Cardiac fibroblast (primary cell): Measurements from ENCODE around the gene PARD6G.

Experiments
- DNase-seq, 2 donors: peaks; one replicate each; pipeline versions ENCODE4 v3.0.0 to v3.0.0-alpha.2; 2010; ENCODE audit warnings: low read depth in 2 of 2
- H3K4me3 ChIP-seq, 2 donors: replicated peaks in 1 of 2; 1 replicate in 1 of 2; 2 replicates in 1 of 2; pipeline ENCODE4 v1.5.1; 2011; ENCODE audit warnings: low read depth in 2 of 2, low read length in 2 of 2, mild to moderate bottlenecking in 2 of 2, moderate library complexity in 1 of 2
- TF ChIP-seq, protein P1 (sequence below): IDR thresholded peaks from one replicate; pipeline ENCODE4 v1.5.1; 2011; ENCODE audit warnings: low read depth, mild to moderate bottlenecking, low read length, inconsistent platforms

PARD6G gene

DNA sequence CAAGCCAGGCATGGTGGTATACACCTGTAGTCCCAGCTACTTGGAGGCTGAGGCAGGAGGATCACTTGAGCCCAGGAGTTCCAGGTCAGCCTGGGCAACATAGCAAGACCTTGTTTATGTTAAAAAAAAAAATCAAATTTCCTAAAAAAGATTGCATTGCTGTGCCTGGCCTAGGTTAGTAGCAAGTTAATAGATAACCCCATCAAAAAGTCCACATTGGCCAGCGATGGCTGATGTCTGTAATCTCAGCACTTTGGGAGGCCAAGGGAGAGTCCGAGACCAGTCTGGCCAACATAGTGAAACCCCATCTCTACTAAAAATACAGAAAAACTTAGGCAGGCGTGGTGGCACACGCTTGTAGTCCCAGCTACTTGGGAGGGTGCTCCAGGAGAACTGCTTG, 38.7 kb downstream of the PARD6G start:
- no peak for DNase-seq
- no peak overlapping the region for H3K4me3 ChIP-seq
- TF ChIP-seq, protein P1, sequence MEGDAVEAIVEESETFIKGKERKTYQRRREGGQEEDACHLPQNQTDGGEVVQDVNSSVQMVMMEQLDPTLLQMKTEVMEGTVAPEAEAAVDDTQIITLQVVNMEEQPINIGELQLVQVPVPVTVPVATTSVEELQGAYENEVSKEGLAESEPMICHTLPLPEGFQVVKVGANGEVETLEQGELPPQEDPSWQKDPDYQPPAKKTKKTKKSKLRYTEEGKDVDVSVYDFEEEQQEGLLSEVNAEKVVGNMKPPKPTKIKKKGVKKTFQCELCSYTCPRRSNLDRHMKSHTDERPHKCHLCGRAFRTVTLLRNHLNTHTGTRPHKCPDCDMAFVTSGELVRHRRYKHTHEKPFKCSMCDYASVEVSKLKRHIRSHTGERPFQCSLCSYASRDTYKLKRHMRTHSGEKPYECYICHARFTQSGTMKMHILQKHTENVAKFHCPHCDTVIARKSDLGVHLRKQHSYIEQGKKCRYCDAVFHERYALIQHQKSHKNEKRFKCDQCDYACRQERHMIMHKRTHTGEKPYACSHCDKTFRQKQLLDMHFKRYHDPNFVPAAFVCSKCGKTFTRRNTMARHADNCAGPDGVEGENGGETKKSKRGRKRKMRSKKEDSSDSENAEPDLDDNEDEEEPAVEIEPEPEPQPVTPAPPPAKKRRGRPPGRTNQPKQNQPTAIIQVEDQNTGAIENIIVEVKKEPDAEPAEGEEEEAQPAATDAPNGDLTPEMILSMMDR, result no peak

DNA sequence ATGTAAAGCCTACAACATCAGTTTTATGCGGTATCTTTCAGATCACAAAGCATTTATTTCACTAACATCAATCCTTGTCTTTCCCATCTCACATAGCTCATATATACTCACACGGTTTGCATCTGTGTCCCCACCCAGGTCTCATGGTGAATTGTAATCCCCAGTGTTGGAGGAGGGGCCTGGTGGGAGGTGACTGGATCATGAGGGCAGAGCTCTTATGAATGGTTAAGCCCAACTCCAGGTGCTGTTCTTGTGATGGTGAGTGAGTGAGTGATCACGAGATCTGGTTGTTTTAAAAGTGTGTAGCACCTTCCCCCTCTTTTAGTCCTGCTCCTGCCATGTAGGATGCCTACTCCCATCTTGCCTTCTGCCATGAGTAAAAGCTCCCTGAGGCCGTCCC, 42.0 kb downstream of the PARD6G start:
- TF ChIP-seq, protein P1, result no peak
- no peak for DNase-seq

DNA sequence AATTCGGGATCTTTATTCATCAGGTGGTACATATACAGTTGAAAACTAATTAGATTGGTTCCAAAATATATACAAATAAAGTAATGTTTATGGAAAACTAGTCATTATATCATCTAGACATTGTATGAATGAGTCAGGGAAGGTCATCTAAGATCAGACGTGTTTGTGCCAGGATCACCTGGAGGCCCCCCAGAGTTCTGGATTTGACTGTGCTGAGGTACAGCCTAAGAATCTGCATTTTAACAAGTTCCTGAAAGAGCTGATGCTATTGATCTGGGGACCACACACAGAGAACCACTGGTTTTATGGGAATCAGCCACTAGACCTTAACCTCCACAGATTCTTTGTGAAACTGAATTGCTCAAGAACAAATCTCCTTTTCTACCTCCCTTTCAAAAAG, 43.2 kb downstream of the PARD6G start:
- no peak for DNase-seq
- no peak overlapping the region for H3K4me3 ChIP-seq
- TF ChIP-seq, protein P1, result no peak

More for the DNA sequence above, 42.0 kb downstream of the PARD6G start:
- H3K4me3 ChIP-seq, result no peak overlapping the region

DNA sequence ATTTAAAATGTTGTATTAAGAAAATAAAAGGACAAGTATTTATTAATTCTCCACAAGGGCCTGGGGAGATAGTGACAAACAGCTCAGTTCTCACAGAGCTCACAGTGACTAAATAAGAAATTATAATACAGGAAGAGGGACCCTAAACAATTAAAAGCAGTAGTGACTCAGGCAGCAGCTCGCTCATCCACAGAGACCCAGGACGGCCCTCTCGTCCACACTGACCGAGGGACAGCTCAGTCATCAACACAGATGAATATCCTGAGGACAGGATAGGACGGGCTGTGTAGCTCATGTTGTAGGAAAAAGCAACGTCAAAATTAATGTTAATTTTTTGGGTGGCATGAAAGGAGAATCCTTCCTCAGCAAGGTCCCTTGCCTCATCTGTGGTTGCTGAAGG, 44.1 kb downstream of the PARD6G start:
- H3K4me3 ChIP-seq, result no peak overlapping the region
- TF ChIP-seq, protein P1, result no peak
- DNase-seq, result no peak

DNA sequence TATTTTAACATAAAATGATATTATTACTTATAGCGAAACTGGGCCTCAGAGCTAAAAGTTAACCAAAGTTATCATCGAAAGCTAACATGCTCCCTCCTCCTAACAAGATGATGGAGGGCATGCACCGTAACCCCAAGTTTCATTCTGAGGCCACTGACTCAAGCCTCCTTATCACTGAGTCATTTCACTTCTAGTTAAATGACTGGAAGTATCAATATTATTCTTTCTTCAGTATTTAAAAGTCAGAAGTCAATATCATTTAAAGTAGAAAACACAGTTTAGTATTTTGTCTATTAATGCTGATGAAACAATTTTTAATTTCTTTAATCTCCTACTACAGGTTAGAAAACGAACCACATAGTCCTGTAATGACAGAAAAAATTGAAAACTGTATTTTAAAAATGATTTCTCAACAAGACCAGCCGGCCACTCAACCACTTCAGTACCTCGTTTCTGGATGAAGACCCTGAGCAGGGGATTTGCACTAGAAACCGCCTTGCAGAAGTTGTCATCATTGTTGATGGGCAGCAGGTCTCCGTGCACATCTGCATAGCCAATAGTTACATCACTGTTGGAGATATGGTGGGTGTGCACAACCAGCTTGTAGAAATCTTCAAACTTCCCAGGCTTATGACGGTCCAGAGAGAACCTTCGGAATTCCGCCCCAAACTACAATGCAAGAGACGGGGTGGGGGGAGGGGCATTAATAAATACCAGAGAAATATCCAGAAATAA, 44.9 kb downstream of the PARD6G start:
- TF ChIP-seq, protein P1, result no peak
- no peak overlapping the region for H3K4me3 ChIP-seq
- no peak for DNase-seq

DNA sequence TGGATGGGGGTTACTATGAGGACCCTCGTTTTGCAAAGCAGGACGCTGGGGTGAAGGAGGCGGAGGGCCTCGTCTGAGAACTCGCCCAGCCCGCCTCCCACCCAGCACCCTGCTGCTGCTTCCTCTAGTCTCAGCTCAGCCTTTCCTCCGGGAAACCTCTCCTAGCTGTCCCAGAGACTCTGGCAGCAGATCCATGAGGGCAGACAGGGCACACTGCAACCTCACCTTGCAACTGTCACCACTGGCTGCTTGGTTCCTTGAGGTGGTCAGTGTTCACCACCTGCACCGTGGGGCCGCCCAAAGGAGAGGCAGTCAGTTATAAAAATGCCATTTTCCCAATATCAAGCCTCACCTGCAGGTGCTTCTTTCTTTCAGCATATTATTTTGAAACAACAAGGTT, 45.6 kb downstream of the PARD6G start:
- no peak for DNase-seq
- TF ChIP-seq, protein P1, result no peak
- no peak overlapping the region for H3K4me3 ChIP-seq
